GM18951 (cell line): ENCODE data around the gene PIGU.
"Not testable (repeated sequence)": the region's sequence is repeated elsewhere in the genome, so short reads cannot be mapped to it uniquely, and the experiment has no call there.

ENCODE experiments used
- POLR2A ChIP-seq: IDR thresholded peaks from 4 replicates; pipeline ENCODE4 v1.6.1; 2011; ENCODE audit warnings: mild to moderate bottlenecking; ENCODE audit not compliant: insufficient read length, insufficient read depth; ENCODE audit errors: extremely low read depth
- in situ Hi-C: fragments of 300-500 bp; cut with MboI; formaldehyde crosslinking; loops from one replicate; pipeline ENCODE4 v1.12.0; 2022; ENCODE audit warnings: low sequenced_read_pairs, mixed read lengths, inconsistent platforms; ENCODE audit not compliant: unreplicated experiment

Gene PIGU

GRCh38 chr20:34669094-34669493 lies 7.8 kb downstream of the PIGU start:
- in situ Hi-C loops, result no loop called here
- no peak for TF ChIP-seq POLR2A

GRCh38 chr20:34664751-34665150 lies 12.1 kb downstream of the PIGU start:
- in situ Hi-C loops, result not testable (repeated sequence)

- in situ Hi-C loops, result no loop called here
- TF ChIP-seq POLR2A, result no peak
Observed at GRCh38 chr20:34663213-34663943, 13.5 kb downstream of the PIGU start.

- in situ Hi-C loops, result not testable (repeated sequence)
Observed at GRCh38 chr20:34661811-34662210, 15.1 kb downstream of the PIGU start.

DNA sequence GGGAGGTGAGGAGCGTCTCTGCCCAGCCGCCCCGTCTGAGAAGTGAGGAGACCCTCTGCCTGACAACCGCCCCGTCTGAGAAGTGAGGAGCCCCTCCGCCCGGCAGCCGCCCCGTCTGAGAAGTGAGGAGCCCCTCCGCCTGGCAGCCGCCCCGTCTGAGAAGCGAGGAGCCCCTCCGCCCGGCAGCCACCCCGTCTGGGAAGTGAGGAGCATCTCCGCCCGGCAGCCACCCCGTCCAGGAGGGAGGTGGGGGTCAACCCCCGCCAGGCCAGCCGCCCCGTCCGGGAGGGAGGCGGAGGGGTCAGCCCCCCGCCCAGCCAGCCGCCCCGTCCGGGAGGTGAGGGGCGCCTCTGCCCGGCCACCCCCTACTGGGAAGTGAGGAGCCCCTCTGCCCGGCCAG lies 18.2 kb downstream of the PIGU start:
- in situ Hi-C loops, result not testable (repeated sequence)

GRCh38 chr20:34654207-34654744 lies 22.6 kb downstream of the PIGU start:
- no peak for TF ChIP-seq POLR2A
- in situ Hi-C loops, result no loop called here

DNA sequence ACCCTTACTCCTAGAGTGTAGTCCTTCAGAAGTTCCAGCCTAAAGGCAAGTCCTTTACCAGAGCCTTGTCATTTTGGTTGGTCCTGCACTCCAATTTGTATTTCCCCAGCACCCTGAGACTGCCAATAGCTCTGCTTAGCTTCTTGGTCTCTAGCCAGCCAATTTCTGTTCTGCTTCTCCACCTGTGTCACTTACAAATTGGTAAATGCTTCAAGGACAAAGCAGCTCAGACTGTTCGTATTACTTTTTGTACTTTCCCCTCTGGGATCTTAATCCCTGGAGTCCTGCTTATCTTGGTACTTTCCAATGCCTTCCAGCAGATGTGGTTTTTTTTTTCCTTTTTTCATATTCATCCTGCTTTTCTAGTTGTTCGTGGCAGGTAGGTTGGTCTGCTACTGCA lies 25.7 kb downstream of the PIGU start:
- in situ Hi-C loops, result no loop called here
- TF ChIP-seq POLR2A, result no peak

GRCh38 chr20:34647737-34648136 lies 29.2 kb downstream of the PIGU start:
- in situ Hi-C loops, result no loop called here
- no peak for TF ChIP-seq POLR2A

GRCh38 chr20:34644951-34645350 lies 31.9 kb downstream of the PIGU start:
- in situ Hi-C loops, result no loop called here
- TF ChIP-seq POLR2A, result no peak

GRCh38 chr20:34644345-34644744 lies 32.5 kb downstream of the PIGU start:
- no peak for TF ChIP-seq POLR2A
- in situ Hi-C loops, result no loop called here

- in situ Hi-C loops, result no loop called here
- no peak for TF ChIP-seq POLR2A
Observed at GRCh38 chr20:34643928-34644327, 33.0 kb downstream of the PIGU start.

- no peak for TF ChIP-seq POLR2A
- in situ Hi-C loops, result no loop called here
Observed at GRCh38 chr20:34642009-34642408, 34.9 kb downstream of the PIGU start.

DNA sequence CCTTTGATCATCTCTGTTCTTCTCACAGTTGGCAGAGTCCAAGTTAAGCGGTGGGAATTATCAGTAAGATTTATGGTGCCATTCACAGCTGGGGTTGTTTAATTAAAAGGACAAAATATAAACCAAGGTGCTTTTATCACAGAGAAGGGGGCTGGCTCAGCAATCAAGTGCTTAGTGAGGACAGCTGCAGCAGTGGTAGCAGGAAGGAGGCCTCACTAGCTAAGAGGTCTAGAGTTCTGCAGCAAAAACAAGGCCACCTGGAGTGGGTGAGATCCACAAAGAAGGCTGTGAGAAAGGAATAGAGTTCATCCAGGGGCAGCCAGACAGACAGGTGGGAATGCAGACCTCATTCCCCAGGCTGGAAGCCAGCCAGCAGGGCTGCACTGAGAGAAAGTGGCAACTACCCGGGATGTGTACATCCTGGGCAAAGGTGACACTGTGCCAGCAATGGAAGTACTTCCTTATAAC lies 37.1 kb downstream of the PIGU start:
- no peak for TF ChIP-seq POLR2A
- in situ Hi-C loops, result no loop called here

- in situ Hi-C loops, result no loop called here
- no peak for TF ChIP-seq POLR2A
Observed at GRCh38 chr20:34638532-34638931, 38.4 kb downstream of the PIGU start.

DNA sequence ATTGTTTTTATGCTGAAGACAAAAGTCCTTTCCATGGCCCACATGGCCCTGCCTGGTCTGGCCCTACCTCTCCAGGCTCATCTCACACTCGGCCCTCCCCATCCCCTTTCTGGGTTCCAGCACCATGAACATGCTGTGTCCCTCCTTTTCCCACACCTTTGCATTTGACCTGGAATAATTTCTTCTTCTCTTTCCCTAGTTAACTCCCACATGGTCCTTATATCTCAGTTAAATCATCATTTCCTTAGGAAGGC lies 38.9 kb downstream of the PIGU start:
- TF ChIP-seq POLR2A, result no peak
- in situ Hi-C loops, result no loop called here
